Mesodermal cell (in vitro differentiated cells): ENCODE data around the gene EXPH5.

Source experiments
- H3K27ac ChIP-seq: 2 replicates; pipeline ENCODE4 v1.7.0; 2013; ENCODE audit warnings: mild to moderate bottlenecking, low read depth, low read length, moderate library complexity; ENCODE audit not compliant: severe bottlenecking
- H3K36me3 ChIP-seq: 2 replicates; pipeline ENCODE4 v1.7.1; 2013; ENCODE audit warnings: mild to moderate bottlenecking, low read length, moderate library complexity; ENCODE audit not compliant: control insufficient read depth, insufficient read depth
- H3K4me1 ChIP-seq: one replicate; pipeline ENCODE4 v1.7.1; 2013; ENCODE audit warnings: mild to moderate bottlenecking, low read length; ENCODE audit not compliant: insufficient read depth, control insufficient read depth, poor library complexity, severe bottlenecking
- H3K4me3 ChIP-seq: 2 replicates; pipeline ENCODE4 v1.7.0; 2013; ENCODE audit warnings: low read length, control low read depth, mild to moderate bottlenecking; ENCODE audit not compliant: insufficient read depth, poor library complexity, severe bottlenecking; ENCODE audit errors: extremely low read depth
- H3K9me3 ChIP-seq: 2 replicates; pipeline ENCODE4 v1.7.1; 2013; ENCODE audit warnings: mild to moderate bottlenecking, low read length, moderate library complexity; ENCODE audit not compliant: control insufficient read depth
- WGBS, 2 experiments: methylation state at CpG; one replicate each; pipeline ENCODE4 v1.1.5; 2013; ENCODE audit warnings: missing lambda C conversion rate in 2 of 2; ENCODE audit not compliant: insufficient coverage in 2 of 2; 5-methylcytosine and 5-hydroxymethylcytosine counted together

EXPH5 gene

DNA sequence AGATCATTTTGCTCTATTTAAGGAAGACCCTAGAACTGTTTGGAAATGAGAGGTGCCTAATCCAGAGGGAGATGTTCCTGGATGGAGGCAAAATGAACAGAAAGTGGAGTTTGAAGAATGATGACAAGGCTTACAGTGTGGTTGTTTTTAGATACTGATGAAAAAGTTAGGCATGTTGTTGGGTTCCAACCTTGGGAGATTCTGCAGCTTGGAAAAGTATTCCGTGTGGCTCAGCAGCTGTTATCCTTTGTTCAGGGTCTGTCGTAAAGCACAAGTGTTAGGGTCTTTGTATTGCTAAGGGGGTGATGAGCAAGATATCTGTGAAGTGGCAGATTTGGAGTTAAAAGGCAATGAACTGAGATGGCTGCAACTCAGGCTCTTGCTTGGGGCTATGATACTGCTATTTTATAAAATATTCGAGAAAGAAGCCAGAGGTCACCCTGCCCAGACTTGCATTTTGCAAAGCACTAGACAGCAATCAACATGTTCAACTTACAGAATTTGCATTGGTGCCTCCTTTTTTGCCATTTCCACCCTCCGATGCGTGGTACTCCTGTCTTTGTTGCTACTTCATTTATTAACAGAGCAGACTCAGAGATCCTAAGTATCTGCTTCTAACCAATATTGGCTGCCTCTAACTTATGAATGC, 50.1 kb downstream of the EXPH5 start:
- Histone ChIP-seq H3K27ac (no peak overlapping the region), H3K4me3 (no peak overlapping the region), H3K36me3 (no peaks in the 10 kb centered on the region), H3K9me3 (no peaks in the 10 kb centered on the region), H3K4me1 (no peaks in the 10 kb centered on the region)
- WGBS, 2 experiments: 74 to 88% methylated on average over 4 of the region's 5 CpGs

DNA sequence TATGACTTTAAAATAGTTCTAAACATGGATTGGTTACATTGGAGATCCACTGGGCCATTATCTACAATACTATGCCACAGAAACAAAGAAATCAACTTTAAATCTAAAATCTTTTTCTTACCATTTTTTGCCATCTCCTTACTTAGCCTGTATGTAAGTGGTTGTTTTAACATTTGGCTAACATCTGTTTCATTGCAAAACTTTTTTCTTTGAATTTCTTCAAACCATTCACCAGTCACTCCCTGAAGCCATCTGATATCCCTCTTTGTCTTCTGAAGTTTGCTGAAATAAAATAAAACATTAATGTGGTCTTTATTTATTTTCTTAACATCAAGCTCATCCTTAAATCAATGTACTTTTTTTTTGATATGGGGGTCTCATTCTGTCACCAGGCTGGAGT, 52.0 kb downstream of the EXPH5 start:
- Histone ChIP-seq H3K4me3 (no peak overlapping the region), H3K9me3 (no peaks in the 10 kb centered on the region), H3K27ac (no peak overlapping the region), H3K4me1 (no peaks in the 10 kb centered on the region), H3K36me3 (no peaks in the 10 kb centered on the region)

DNA sequence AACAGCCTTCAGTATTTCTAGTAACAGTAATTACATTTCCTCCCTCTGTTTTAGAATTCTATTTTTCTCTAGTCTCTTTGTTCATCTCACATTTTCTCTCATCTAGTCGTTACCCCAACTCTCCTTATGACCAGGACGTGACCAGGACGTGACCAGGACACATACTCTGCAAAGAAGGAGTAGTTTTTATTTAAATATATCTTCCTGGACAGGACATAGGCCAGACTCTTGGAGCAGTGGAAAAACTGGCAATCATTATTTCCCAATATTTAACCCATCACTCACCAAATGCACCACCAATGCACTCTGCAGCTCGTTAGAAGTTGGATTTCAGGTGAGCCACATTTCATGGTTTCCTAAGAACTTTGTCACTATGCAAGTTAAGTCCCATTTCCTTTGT, 55.1 kb downstream of the EXPH5 start:
- Histone ChIP-seq H3K4me3 (no peak overlapping the region), H3K4me1 (no peaks in the 10 kb centered on the region), H3K36me3 (no peaks in the 10 kb centered on the region), H3K9me3 (no peaks in the 10 kb centered on the region), H3K27ac (no peak overlapping the region)
- 80 to 90% methylated on average over 1 to 2 of the region's 4 CpGs for WGBS, 2 experiments

DNA sequence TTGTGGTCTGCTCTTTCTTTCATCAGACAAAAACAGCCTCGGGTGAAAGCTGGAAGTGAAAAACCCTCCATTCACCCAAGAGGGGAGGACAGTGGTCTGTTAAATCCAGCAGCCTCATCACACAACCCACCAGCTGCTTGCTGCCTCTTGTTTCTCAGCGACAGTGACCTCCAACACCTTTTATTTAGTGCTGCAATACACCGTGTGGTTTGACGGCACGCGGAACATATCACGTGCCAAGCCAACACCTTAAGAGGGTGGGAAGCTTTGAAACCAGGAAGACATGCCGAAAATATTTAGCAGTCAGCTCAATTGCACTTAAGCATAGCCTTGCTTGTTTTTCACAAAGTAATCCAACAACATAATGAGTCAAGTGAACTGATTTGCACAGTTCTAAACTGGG, 55.5 kb downstream of the EXPH5 start:
- WGBS, 2 experiments: 78 to 79% methylated on average over 2 to 8 of the region's 8 CpGs

DNA sequence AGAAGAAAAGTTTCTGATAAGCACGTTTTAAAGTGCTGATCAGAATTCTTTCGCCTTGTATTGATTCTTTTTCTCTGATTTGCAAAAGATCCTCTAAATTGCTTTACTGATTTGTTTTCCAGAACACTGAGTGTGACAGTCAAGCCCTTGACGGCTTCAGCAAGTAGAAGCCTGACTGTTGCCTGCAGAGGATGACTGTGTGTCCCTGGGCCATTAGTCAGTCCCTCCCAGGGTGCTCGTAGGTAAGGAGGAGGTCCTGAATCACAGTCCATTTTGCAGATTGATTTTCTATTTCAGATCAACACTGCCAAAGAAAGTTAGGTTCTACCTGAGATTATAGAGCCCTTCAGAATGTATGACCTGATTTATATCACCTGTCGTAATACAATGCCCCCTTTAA, 56.8 kb downstream of the EXPH5 start:
- Histone ChIP-seq H3K4me1 (no peaks in the 10 kb centered on the region), H3K36me3 (no peaks in the 10 kb centered on the region), H3K4me3 (no peak overlapping the region), H3K9me3 (no peaks in the 10 kb centered on the region), H3K27ac (no peak overlapping the region)
- WGBS, 2 experiments: 87 to 91% methylated on average over 3 to 5 of the region's 5 CpGs

More for the DNA sequence above, 55.5 kb downstream of the EXPH5 start:
- H3K4me3 ChIP-seq: no peak overlapping the region
- H3K36me3 ChIP-seq: no peaks in the 10 kb centered on the region
- H3K27ac ChIP-seq: no peak overlapping the region
- H3K9me3 ChIP-seq: no peaks in the 10 kb centered on the region
- H3K4me1 ChIP-seq: no peaks in the 10 kb centered on the region

DNA sequence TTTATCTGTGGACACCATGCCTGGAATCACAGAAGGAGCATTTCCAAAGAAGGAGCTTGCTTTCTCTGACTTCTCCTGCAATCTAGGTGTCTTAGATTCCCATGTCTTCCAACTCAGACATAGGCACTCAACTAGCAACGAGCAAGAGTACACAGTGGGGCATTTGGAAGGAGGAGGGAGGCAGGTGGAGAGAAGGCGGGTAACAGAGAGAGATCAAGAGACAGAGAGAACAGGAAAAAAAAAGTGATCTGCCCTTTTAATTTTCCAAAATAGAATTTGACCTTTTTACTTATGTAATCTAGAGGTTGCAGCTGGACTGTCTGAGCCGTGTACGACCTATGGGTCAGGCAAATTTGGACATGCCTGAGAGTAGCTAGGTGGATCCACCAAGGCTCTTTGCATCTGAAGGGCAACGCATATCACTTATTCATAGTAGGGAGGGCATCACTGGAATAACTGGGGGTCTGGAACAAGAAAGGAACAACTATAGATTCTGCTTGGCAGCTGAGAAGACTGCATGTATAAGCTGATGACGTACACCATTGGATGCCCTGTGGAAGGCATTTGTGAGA, 58.1 kb downstream of the EXPH5 start:
- no peak overlapping the region for H3K4me3 ChIP-seq
- H3K4me1 ChIP-seq: no peaks in the 10 kb centered on the region
- no peak overlapping the region for H3K27ac ChIP-seq
- H3K9me3 ChIP-seq: no peaks in the 10 kb centered on the region
- 96 to 100% methylated on average over 3 to 5 of the region's 6 CpGs for WGBS, 2 experiments
- H3K36me3 ChIP-seq: no peaks in the 10 kb centered on the region

DNA sequence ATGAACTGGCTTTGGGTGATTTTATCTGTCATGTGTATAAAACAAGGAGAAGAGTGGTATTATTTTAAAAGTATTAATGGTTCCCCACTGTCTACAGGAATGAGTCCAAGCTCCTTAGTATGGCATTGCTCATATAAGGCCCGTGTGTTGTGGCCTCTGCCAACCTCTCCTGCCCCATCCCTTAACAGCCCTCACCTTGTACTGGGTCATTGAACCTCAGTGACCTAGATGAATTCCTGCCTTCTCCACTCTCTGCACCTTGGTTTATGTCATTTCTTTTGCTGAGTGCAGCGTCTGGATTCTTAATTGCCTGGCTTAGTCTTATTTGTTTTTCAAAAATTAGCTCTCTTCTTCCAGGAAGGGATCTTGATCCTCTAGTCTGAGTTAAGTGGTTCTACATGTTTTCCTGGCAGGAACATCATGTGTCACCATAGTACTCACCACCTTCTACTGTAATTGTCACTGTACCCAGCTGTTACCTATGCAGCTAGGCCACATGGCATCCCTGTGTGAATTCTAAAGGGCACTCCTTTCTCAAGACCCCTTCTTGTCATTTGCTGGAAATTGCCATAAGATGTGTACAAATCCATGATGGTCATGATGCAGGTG, 59.2 kb downstream of the EXPH5 start:
- H3K27ac ChIP-seq: no peak overlapping the region
- H3K4me1 ChIP-seq: no peaks in the 10 kb centered on the region
- WGBS, 2 experiments: 93 to 94% methylated on average over 1 of the region's 2 CpGs
- no peak overlapping the region for H3K4me3 ChIP-seq
- no peaks in the 10 kb centered on the region for H3K36me3 ChIP-seq
- H3K9me3 ChIP-seq: no peaks in the 10 kb centered on the region

DNA sequence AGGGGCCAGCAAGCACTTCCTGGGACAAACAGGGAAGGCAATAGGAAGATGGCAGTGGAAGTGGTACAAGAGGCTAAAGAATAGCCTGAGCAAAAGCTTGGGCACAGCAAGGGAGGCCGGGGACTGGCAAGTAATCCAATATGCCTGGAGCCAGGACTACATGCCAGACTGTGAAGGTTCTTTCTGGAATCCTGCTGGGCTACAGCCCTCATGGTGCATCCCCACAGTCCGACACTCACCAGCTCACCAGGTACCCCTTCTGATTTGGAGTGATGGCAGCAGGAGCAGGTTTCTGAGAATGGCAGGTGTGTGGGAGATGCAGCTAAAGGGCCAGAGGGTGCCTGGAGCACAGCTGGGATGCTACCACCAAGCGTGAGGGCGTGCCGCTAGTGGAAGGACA, 63.1 kb downstream of the EXPH5 start:
- Histone ChIP-seq H3K4me3 (no peak overlapping the region), H3K4me1 (no peaks in the 10 kb centered on the region), H3K36me3 (no peaks in the 10 kb centered on the region), H3K9me3 (no peaks in the 10 kb centered on the region), H3K27ac (no peak overlapping the region)
- 97 to 100% methylated on average over 1 to 4 of the region's 5 CpGs for WGBS, 2 experiments

DNA sequence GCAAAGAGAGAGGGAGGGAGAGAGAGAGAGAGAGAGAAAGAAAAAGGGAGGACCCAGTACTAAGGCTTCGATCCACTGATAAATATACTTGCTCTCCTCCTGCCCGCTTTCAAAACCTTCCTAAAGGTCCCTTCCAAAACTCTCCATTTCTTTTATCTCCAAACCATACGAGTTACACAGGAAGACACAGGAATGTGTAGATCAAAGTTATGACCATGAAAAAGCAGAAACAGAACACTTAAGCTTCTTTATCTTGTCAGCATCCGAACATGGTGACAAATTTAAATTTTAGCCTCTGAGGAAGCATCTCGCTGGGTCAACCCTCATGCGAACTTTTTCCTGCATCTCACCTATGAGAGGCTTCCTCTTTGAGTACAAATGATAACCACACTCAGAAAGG, 66.2 kb downstream of the EXPH5 start:
- Histone ChIP-seq H3K9me3 (no peaks in the 10 kb centered on the region), H3K27ac (no peak overlapping the region), H3K36me3 (no peaks in the 10 kb centered on the region), H3K4me1 (no peaks in the 10 kb centered on the region), H3K4me3 (no peak overlapping the region)
- WGBS, 2 experiments: 94 to 98% methylated on average over 4 of the region's 6 CpGs

DNA sequence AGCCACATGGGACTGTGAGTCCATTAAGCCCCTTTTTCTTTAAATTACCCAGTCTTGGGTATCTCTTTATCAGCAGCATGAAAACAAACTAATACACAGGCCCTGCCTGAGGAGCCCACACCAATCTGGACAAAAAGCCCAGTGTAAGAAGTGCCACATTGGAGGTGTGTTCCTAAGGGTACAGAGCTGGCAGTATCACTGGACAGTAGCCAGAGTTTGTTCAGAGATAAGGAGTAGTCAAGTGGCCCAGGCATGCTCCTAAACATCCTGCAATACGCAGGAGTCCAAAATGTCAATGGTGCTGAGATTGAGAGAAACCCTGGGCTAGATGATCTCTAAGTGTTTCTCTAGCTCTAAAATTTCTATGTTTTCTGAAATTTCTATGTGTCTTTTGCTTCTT, 68.4 kb downstream of the EXPH5 start:
- 70 to 100% methylated on average over 1 of the region's 1 CpG for WGBS, 2 experiments
- H3K4me1 ChIP-seq: no peaks in the 10 kb centered on the region
- H3K9me3 ChIP-seq: no peaks in the 10 kb centered on the region
- H3K4me3 ChIP-seq: no peak overlapping the region
- no peaks in the 10 kb centered on the region for H3K36me3 ChIP-seq
- H3K27ac ChIP-seq: no peak overlapping the region

DNA sequence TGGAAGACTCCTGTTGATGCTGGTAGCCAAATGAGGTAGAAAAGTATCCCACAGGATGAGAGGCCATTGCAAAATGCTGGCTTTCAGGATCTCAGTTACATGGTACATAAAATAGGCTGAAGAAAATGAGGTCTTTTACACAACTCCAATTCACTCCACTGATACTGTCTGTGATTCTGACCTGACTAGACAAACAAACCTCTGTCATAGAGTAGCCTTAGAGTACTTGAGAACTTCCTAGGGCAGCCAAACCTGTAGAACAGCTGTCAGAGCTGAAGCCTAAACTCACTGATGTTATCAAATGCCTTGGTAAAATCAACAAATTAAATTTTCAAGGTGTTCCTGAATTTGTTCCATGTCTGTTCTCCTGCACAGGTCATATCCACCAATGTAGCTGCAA, 69.1 kb downstream of the EXPH5 start:
- H3K9me3 ChIP-seq: no peaks in the 10 kb centered on the region
- H3K4me1 ChIP-seq: no peaks in the 10 kb centered on the region
- no peaks in the 10 kb centered on the region for H3K36me3 ChIP-seq
- H3K4me3 ChIP-seq: no peak overlapping the region
- H3K27ac ChIP-seq: no peak overlapping the region
